ENCODE results near the gene NEO1. TPM values are rescaled to one million over a fixed set of nuclear protein-coding genes. Genes with fewer than 3 reads are reported as not detected.

NEO1 gene
- total and polyA plus RNA-seq, 4 donors = 1.6 to 9.9 (median 5.8) TPM

- Histone ChIP-seq H3K27ac (ENCODE audit: low read depth in 1 of 2, low read length in 2 of 2) (no peak overlapping the region), H3K27me3 (ENCODE audit: control insufficient read depth in 4 of 4, insufficient read depth in 4 of 4, low read length in 3 of 4) (no peaks in the 10 kb centered on the region), H3K36me3 (ENCODE audit: control insufficient read depth in 4 of 4, insufficient read depth in 3 of 4, low read depth in 1 of 4, low read length in 3 of 4) (no peaks in the 10 kb centered on the region), H3K9ac (ENCODE audit: low read depth in 1 of 2, low read length in 2 of 2) (no peak overlapping the region), H3K4me1 (ENCODE audit: control insufficient read depth in 4 of 4, insufficient read depth in 4 of 4, low read length in 3 of 4) (no peaks in the 10 kb centered on the region), H3K9me3 (ENCODE audit: control insufficient read depth in 4 of 4, low read length in 3 of 4) (no peaks in the 10 kb centered on the region), H3K4me3 (ENCODE audit: low read depth in 1 of 3, low read length in 3 of 3) (no peak overlapping the region)
- TF ChIP-seq REST (IDR thresholded peaks at IDR 0.05) (no peak), JUND (IDR thresholded peaks at IDR 0.05) (no peak), YY1 (IDR thresholded peaks at IDR 0.05) (no peak), MAX (IDR thresholded peaks at IDR 0.05) (no peak)
- TF ChIP-seq, protein P1, sequence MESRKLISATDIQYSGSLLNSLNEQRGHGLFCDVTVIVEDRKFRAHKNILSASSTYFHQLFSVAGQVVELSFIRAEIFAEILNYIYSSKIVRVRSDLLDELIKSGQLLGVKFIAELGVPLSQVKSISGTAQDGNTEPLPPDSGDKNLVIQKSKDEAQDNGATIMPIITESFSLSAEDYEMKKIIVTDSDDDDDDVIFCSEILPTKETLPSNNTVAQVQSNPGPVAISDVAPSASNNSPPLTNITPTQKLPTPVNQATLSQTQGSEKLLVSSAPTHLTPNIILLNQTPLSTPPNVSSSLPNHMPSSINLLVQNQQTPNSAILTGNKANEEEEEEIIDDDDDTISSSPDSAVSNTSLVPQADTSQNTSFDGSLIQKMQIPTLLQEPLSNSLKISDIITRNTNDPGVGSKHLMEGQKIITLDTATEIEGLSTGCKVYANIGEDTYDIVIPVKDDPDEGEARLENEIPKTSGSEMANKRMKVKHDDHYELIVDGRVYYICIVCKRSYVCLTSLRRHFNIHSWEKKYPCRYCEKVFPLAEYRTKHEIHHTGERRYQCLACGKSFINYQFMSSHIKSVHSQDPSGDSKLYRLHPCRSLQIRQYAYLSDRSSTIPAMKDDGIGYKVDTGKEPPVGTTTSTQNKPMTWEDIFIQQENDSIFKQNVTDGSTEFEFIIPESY (IDR thresholded peaks at IDR 0.05) = no peak
- no peak for DNase-seq (ENCODE audit: low spot score)
- WGBS = 84% methylated on average over 2 of the region's 2 CpGs
Measured at GRCh38 chr15:73005032-73005431, 47.2 kb upstream of the NEO1 start.

- TF ChIP-seq YY1 (IDR thresholded peaks at IDR 0.05) (no peak), NR2F2 (IDR thresholded peaks at IDR 0.05) (no peak), FOXA2 (IDR thresholded peaks at IDR 0.05) (no peak)
- H3K9me3 ChIP-seq (ENCODE audit: control insufficient read depth in 4 of 4, low read length in 3 of 4) = no peaks in the 10 kb centered on the region
- WGBS = 88% methylated on average over 2 of the region's 2 CpGs
- no peaks in the 10 kb centered on the region for H3K4me1 ChIP-seq (ENCODE audit: control insufficient read depth in 4 of 4, insufficient read depth in 4 of 4, low read length in 3 of 4)
- no peak overlapping the region for H3K27ac ChIP-seq (ENCODE audit: low read depth in 1 of 2, low read length in 2 of 2)
- H3K36me3 ChIP-seq (ENCODE audit: control insufficient read depth in 4 of 4, insufficient read depth in 3 of 4, low read depth in 1 of 4, low read length in 3 of 4) = no peaks in the 10 kb centered on the region
- H3K27me3 ChIP-seq (ENCODE audit: control insufficient read depth in 4 of 4, insufficient read depth in 4 of 4, low read length in 3 of 4) = no peaks in the 10 kb centered on the region
- DNase-seq (ENCODE audit: low spot score) = no peak
- no peak overlapping the region for H3K9ac ChIP-seq (ENCODE audit: low read depth in 1 of 2, low read length in 2 of 2)
- no peak overlapping the region for H3K4me3 ChIP-seq (ENCODE audit: low read depth in 1 of 3, low read length in 3 of 3)
Measured at GRCh38 chr15:73005446-73005845, 46.8 kb upstream of the NEO1 start.

DNA sequence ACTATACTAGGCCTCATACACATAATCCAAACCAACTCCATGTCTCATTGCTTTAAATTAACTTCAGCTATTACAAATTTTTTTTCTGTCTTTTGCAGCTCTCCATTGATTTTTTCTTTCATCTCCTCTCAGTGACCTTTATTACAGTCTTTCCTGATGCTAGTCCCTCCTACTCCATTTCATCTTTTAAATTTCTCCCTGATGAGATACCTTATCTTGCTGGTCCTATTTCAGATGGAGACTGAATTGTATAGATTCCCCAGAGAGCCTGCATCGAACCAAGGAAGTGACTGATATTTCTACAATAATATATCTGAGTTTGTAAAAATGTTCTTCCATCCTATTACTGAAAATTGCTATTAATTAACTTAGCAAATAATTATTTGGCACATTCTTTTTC is 45.7 kb upstream of the NEO1 start:
- H3K4me1 ChIP-seq (ENCODE audit: control insufficient read depth in 4 of 4, insufficient read depth in 4 of 4, low read length in 3 of 4) = no peaks in the 10 kb centered on the region
- no peak for DNase-seq (ENCODE audit: low spot score)
- 88% methylated on average over 1 of the region's 1 CpG for WGBS
- TF ChIP-seq REST (IDR thresholded peaks at IDR 0.05) = no peak
- no peak for TF ChIP-seq JUND (IDR thresholded peaks at IDR 0.05)
- TF ChIP-seq CTCF (IDR thresholded peaks at IDR 0.05; ENCODE audit: low read depth, low read length, missing input control) = no peak
- no peak for TF ChIP-seq YY1 (IDR thresholded peaks at IDR 0.05)
- TF ChIP-seq FOXA1 (IDR thresholded peaks at IDR 0.05) = no peak
- no peak for TF ChIP-seq RAD21 (IDR thresholded peaks at IDR 0.05)
- TF ChIP-seq, protein P1 (IDR thresholded peaks at IDR 0.05) = no peak
- no peak for TF ChIP-seq ATF3 (IDR thresholded peaks at IDR 0.05)
- TF ChIP-seq RXRA (IDR thresholded peaks at IDR 0.05) = no peak
- no peak for TF ChIP-seq FOXA2 (IDR thresholded peaks at IDR 0.05)
- no peak for TF ChIP-seq MAX (IDR thresholded peaks at IDR 0.05)
- no peak for TF ChIP-seq TAF1 (conservative IDR thresholded peaks at IDR 0.05)

More for the DNA sequence above, 45.7 kb upstream of the NEO1 start:
- Histone ChIP-seq H3K27me3 (ENCODE audit: control insufficient read depth in 4 of 4, insufficient read depth in 4 of 4, low read length in 3 of 4) (no peaks in the 10 kb centered on the region), H3K9me3 (ENCODE audit: control insufficient read depth in 4 of 4, low read length in 3 of 4) (no peaks in the 10 kb centered on the region), H3K9ac (ENCODE audit: low read depth in 1 of 2, low read length in 2 of 2) (no peak overlapping the region), H3K27ac (ENCODE audit: low read depth in 1 of 2, low read length in 2 of 2) (no peak overlapping the region), H3K36me3 (ENCODE audit: control insufficient read depth in 4 of 4, insufficient read depth in 3 of 4, low read depth in 1 of 4, low read length in 3 of 4) (no peaks in the 10 kb centered on the region), H3K4me3 (ENCODE audit: low read depth in 1 of 3, low read length in 3 of 3) (no peak overlapping the region)
